Measurements from ENCODE around the gene LIG3. TPM values are rescaled to one million over a fixed set of nuclear protein-coding genes. Genes with fewer than 3 reads are reported as not detected.
A peak's percentile ranks its signal among the peaks of the same experiment; 100 is the strongest.

The LIG3 gene
- total and polyA plus RNA-seq, 2 of the 13 experiments (the other 11 are each of a cell fraction or from before 2014, with no cell fraction given) = 34.4 to 36.2 TPM

DNA sequence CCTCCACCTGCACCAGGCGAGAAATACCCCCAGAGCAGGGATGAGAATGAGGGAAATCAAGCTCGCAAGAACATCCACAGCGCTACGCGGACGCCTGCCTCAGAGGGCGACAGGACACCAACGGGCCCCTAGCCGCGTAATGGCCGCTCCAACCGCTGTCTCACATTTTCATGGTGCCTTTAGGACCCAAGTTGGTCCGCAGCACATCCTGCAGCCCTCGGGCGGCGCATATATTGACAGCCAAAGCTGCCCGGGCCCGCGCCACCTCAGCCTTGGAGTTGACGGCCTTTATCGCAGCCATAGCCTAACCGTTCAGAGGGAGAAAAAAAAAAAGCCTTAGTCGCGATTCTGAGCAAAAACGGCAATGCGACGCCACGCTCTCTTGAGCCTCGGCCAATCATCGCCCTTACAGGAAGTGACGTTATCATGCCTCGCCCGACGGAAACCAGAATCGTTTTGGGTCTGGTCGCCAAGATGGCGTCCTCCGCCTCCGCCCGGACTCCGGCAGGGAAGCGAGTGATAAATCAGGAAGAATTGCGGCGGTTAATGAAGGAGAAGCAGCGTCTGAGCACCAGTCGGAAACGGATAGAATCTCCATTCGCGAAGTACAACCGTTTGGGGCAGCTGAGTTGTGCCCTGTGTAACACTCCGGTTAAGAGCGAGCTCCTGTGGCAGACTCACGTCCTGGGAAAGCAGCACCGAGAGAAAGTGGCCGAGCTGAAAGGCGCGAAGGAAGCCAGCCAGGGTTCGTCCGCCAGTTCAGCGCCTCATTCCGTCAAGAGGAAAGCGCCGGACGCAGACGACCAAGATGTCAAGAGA is 19.0 kb upstream of the LIG3 start, which contains the start of the genes CCT6B and ZNF830 (continued):
- TF ChIP-seq ZFP36L1 (CRISPR knock-in tag; IDR thresholded peaks at IDR 0.05) = peak; percentile 43; the same call in 1 of the 2 replicates
- peak; percentile 85 for TF ChIP-seq RBFOX2 (IDR thresholded peaks at IDR 0.05; ENCODE audit: low read depth, low read length)
- TF ChIP-seq, protein P1, sequence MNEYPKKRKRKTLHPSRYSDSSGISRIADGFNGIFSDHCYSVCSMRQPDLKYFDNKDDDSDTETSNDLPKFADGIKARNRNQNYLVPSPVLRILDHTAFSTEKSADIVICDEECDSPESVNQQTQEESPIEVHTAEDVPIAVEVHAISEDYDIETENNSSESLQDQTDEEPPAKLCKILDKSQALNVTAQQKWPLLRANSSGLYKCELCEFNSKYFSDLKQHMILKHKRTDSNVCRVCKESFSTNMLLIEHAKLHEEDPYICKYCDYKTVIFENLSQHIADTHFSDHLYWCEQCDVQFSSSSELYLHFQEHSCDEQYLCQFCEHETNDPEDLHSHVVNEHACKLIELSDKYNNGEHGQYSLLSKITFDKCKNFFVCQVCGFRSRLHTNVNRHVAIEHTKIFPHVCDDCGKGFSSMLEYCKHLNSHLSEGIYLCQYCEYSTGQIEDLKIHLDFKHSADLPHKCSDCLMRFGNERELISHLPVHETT (CRISPR knock-in tag; conservative IDR thresholded peaks at IDR 0.05) = no peak
- no peak for TF ChIP-seq RBAK (CRISPR knock-in tag; IDR thresholded peaks at IDR 0.05)
- TF ChIP-seq REL (CRISPR knock-in tag; conservative IDR thresholded peaks at IDR 0.05) = 0 out of 2 replicates have a peak, but pooled peaks have one; percentile 75
- TF ChIP-seq, protein P2, sequence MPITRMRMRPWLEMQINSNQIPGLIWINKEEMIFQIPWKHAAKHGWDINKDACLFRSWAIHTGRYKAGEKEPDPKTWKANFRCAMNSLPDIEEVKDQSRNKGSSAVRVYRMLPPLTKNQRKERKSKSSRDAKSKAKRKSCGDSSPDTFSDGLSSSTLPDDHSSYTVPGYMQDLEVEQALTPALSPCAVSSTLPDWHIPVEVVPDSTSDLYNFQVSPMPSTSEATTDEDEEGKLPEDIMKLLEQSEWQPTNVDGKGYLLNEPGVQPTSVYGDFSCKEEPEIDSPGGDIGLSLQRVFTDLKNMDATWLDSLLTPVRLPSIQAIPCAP (CRISPR knock-in tag; IDR thresholded peaks at IDR 0.05; ENCODE audit: low read depth) = no peak
- TF ChIP-seq KLF6 (CRISPR knock-in tag; IDR thresholded peaks at IDR 0.05) = no peak
- TF ChIP-seq NR2F1 (CRISPR knock-in tag; IDR thresholded peaks at IDR 0.05) = no peak; a peak in 1 of 4 replicates
- peak; percentile 61 for TF ChIP-seq FOXO1 (CRISPR knock-in tag; IDR thresholded peaks at IDR 0.05)
- TF ChIP-seq ZNF879 (CRISPR knock-in tag; IDR thresholded peaks at IDR 0.05) = peak; percentile 90
- no peak for TF ChIP-seq GLI4 (CRISPR knock-in tag; IDR thresholded peaks at IDR 0.05; ENCODE audit: borderline replicate concordance)
- TF ChIP-seq, protein P3, sequence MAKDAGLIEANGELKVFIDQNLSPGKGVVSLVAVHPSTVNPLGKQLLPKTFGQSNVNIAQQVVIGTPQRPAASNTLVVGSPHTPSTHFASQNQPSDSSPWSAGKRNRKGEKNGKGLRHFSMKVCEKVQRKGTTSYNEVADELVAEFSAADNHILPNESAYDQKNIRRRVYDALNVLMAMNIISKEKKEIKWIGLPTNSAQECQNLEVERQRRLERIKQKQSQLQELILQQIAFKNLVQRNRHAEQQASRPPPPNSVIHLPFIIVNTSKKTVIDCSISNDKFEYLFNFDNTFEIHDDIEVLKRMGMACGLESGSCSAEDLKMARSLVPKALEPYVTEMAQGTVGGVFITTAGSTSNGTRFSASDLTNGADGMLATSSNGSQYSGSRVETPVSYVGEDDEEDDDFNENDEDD (CRISPR knock-in tag; IDR thresholded peaks at IDR 0.05; ENCODE audit: borderline replicate concordance) = no peak; the same call in 1 of the 2 replicates
- TF ChIP-seq DNMT1 (CRISPR knock-in tag; IDR thresholded peaks at IDR 0.05) = no peak
- no peak for TF ChIP-seq ZEB1 (IDR thresholded peaks at IDR 0.05; ENCODE audit: insufficient replicate concordance, low read depth)
- TF ChIP-seq ZNF7 (CRISPR knock-in tag; IDR thresholded peaks at IDR 0.05) = no peak
- TF ChIP-seq ZNF235 (CRISPR knock-in tag; IDR thresholded peaks at IDR 0.05; ENCODE audit: borderline replicate concordance) = no peak
- TF ChIP-seq MIER2 (CRISPR knock-in tag; IDR thresholded peaks at IDR 0.05) = no peak
- TF ChIP-seq ZNF678 (CRISPR knock-in tag; IDR thresholded peaks at IDR 0.05) = 0 out of 2 replicates have a peak, but pooled peaks have one; percentile 27
- TF ChIP-seq, protein P4, sequence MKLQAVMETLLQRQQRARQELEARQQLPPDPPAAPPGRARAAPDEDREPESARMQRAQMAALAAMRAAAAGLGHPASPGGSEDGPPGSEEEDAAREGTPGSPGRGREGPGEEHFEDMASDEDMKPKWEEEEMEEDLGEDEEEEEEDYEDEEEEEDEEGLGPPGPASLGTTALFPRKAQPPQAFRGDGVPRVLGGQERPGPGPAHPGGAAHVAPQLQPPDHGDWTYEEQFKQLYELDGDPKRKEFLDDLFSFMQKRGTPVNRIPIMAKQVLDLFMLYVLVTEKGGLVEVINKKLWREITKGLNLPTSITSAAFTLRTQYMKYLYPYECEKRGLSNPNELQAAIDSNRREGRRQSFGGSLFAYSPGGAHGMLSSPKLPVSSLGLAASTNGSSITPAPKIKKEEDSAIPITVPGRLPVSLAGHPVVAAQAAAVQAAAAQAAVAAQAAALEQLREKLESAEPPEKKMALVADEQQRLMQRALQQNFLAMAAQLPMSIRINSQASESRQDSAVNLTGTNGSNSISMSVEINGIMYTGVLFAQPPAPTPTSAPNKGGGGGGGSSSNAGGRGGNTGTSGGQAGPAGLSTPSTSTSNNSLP (IDR thresholded peaks at IDR 0.05; ENCODE audit: low read depth, low read length) = no peak
- no peak for TF ChIP-seq ZNF543 (CRISPR knock-in tag; IDR thresholded peaks at IDR 0.05)
- peak; percentile 100 for TF ChIP-seq GATAD1 (CRISPR knock-in tag; IDR thresholded peaks at IDR 0.05)
- TF ChIP-seq BHLHE40 (IDR thresholded peaks at IDR 0.05; ENCODE audit: low read length) = no peak
- peak; percentile 74; the same call in 1 of the 2 replicates for TF ChIP-seq ZNF337 (CRISPR knock-in tag; IDR thresholded peaks at IDR 0.05; ENCODE audit: borderline replicate concordance, low read depth)

Data from HepG2 (cell line).